Mucosa of gallbladder (tissue), 1 donor: ENCODE results near the gene AQP9. TPM values are rescaled to one million over a fixed set of nuclear protein-coding genes. Genes with fewer than 3 reads are reported as not detected.

Experiments used
- DNase-seq: peaks from one replicate; pipeline ENCODE4 v3.0.0-alpha.2; 2020; ENCODE audit warnings: low spot score
- total RNA-seq: library from RNA; stranded (reverse); gene quantifications from one replicate; pipeline ENCODE4 v1.2.1, GENCODE V29; 2021
- donor health status: DM: no; HTN: no; CAD: no.

The AQP9 gene
- total RNA-seq, 1 donor from 2014 or later = 0.35 TPM

GRCh38 chr15:58139989-58140522 lies 1.9 kb downstream of the AQP9 start:
- no peak for DNase-seq

- DNase-seq = no peak
Observed at GRCh38 chr15:58141894-58142293, 3.7 kb downstream of the AQP9 start.

- DNase-seq = no peak
Observed at GRCh38 chr15:58142827-58143461, 4.8 kb downstream of the AQP9 start.

- DNase-seq = no peak
Observed at GRCh38 chr15:58145606-58146005, 7.4 kb downstream of the AQP9 start.

- DNase-seq = no peak
Observed at GRCh38 chr15:58146211-58146610, 8.0 kb downstream of the AQP9 start.

GRCh38 chr15:58146749-58147148 lies 8.6 kb downstream of the AQP9 start:
- DNase-seq = peak; percentile 11

- DNase-seq = no peak
Observed at GRCh38 chr15:58147171-58147611, 9.0 kb downstream of the AQP9 start.

- no peak for DNase-seq
Observed at GRCh38 chr15:58148120-58148519, 9.9 kb downstream of the AQP9 start.

- DNase-seq = no peak
Observed at GRCh38 chr15:58148633-58149445, 10.7 kb downstream of the AQP9 start.

GRCh38 chr15:58154769-58155168 lies 16.6 kb downstream of the AQP9 start:
- DNase-seq = no peak

GRCh38 chr15:58159827-58160386 lies 21.7 kb downstream of the AQP9 start:
- DNase-seq = no peak

- DNase-seq = no peak
Observed at GRCh38 chr15:58161436-58161930, 23.3 kb downstream of the AQP9 start.

- no peak for DNase-seq
Observed at GRCh38 chr15:58163985-58164384, 25.8 kb downstream of the AQP9 start.

- no peak for DNase-seq
Observed at GRCh38 chr15:58164926-58165325, 26.7 kb downstream of the AQP9 start.

GRCh38 chr15:58165661-58166060 lies 27.5 kb downstream of the AQP9 start:
- peak; percentile 60 for DNase-seq

GRCh38 chr15:58167095-58167691 lies 29.0 kb downstream of the AQP9 start:
- no peak for DNase-seq

GRCh38 chr15:58169934-58170333 lies 31.8 kb downstream of the AQP9 start:
- no peak for DNase-seq

- no peak for DNase-seq
Observed at GRCh38 chr15:58171476-58172061, 33.4 kb downstream of the AQP9 start.

GRCh38 chr15:58174709-58175108 lies 36.5 kb downstream of the AQP9 start:
- DNase-seq = no peak

- DNase-seq = no peak
Observed at GRCh38 chr15:58175955-58176354, 37.8 kb downstream of the AQP9 start.

GRCh38 chr15:58178668-58179067 lies 40.5 kb downstream of the AQP9 start:
- DNase-seq = no peak

- no peak for DNase-seq
Observed at GRCh38 chr15:58179206-58179605, 41.0 kb downstream of the AQP9 start.
